Left kidney (tissue), 2 donors: ENCODE data around the gene RRM1. TPM values are rescaled to one million over a fixed set of nuclear protein-coding genes. Genes with fewer than 3 reads are reported as not detected.
"Not testable (repeated sequence)": the region's sequence is repeated elsewhere in the genome, so short reads cannot be mapped to it uniquely, and the experiment has no call there.

Experiments
- DNase-seq: peaks from one replicate; pipeline ENCODE4 v3.0.0-alpha.2; 2013
- polyA plus RNA-seq: library from polyadenylated mRNA; unstranded; fragments of 120-200 nt; gene quantifications from one replicate; pipeline ENCODE4 v1.2.1, GENCODE V29; 2013; ENCODE audit not compliant: insufficient read length

Gene RRM1
- polyA plus RNA-seq, 1 donor = 100 TPM

DNA sequence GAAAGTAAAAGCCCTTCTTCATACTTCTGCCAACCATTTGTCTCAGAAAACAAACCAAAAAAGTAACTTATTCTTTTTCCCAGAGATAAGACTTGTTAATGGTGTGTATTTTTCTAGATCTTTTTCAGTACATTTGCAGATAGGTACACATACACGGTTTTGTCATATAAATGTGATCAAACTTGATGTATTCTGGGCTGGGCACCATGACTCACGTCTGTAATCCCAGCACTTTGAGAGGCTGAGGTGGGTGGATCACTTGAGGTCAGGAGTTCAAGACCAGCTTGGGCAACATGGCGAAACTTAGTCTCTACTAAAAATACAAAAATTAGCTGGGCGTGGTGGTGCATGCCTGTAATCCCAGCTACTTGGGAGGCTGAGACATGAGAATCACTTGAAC lies 35.6 kb downstream of the RRM1 start:
- DNase-seq = not testable (repeated sequence)

DNA sequence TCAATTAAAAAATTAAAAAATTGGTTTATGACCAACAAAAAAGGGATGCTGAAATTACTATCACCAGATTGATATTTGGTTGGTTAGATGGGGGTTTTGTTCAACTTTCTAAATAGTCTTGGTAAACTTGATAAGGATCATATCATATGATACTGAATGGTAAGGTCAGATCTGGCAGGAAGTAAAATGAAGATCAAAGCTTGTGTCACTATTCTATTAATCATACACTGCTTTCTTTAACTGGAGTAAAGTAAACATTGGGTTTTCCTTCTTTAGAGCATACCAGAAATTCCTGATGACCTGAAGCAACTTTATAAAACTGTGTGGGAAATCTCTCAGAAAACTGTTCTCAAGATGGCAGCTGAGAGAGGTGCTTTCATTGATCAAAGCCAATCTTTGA lies 40.2 kb downstream of the RRM1 start:
- no peak for DNase-seq

GRCh38 chr11:4138497-4138896 lies 43.9 kb downstream of the RRM1 start:
- no peak for DNase-seq

GRCh38 chr11:4140067-4140636 lies 45.6 kb downstream of the RRM1 start:
- DNase-seq = no peak

GRCh38 chr11:4146070-4146771 lies 51.6 kb downstream of the RRM1 start:
- DNase-seq = no peak

GRCh38 chr11:4146772-4147098 lies 52.1 kb downstream of the RRM1 start:
- no peak for DNase-seq

DNA sequence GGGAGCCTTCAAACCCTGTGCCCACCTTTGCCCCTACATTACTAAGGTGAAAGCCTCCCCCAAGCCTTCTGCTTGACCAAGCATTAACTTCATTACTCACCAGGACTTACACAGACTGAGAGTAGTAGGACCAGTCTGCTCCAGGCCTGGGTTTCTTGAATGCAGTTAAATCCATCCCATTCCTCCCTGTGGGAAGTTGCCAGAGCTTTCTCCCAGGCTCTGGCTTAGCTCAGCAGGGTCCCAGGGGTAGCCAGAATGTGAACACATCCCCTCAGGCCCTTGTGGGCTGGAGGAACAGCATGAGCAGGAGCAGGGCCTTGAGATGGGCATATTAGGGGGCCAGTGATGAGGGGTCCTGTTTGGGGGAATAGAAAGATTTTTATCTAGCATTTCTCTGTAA lies 59.9 kb downstream of the RRM1 start:
- no peak for DNase-seq

DNA sequence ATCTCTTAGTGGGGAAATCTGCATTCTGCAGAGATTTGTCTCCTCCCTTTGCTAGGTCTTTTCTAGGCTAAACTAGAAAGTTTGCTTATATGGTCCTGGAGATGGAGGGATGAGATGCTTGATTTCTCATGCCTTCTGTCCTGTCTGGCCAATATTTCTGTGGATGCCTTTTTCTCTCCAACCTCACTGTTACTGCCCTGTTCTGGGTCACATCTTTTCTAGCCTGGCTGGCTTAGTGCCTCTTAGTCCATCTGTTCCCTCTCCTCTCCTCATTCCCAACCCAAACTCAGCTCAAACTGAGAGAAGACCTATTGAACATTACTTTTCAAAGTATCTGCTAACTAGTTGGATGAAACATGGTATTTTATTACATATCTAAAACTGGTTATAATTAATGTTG lies 62.0 kb downstream of the RRM1 start:
- no peak for DNase-seq

DNA sequence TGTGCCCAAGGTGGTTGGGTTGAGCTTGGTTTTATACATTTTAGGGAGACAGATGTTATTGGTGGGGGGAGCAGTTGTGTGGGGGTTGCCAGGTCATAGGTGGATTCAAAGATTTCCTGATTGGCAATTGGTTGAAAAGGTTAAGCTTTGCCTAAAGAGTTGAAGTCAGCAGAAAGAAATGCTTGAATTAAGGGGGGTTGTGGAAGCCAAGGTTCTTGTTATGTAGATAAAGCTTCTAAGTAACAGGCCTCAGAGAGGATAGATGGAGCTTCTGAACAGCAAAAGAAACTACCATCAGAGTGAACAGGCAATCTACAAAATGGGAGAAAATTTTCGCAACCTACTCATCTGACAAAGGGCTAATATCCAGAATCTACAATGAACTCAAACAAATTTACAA lies 64.2 kb downstream of the RRM1 start:
- not testable (repeated sequence) for DNase-seq

GRCh38 chr11:4161305-4161704 lies 66.7 kb downstream of the RRM1 start:
- no peak for DNase-seq

GRCh38 chr11:4164884-4165590 lies 70.4 kb downstream of the RRM1 start:
- DNase-seq = no peak

DNA sequence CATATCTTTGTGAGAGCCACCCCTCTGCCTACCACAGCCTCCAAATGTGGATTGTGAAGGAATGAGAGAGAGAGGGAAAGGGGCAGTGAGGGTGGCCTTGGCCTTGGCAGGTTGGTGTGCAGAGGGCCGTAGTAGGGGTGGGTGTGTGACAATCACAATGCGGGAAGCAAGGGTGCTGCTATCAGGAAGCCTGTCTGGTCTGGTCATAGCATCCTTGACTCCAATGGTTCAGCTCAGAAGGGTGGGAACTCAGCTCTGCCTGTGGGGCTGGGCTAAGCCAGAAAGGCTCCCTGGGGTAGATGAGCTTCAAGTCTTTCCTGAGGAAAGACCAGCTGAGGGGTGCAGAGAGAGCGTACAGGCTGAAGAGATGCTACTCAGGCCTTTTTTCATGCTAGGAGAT lies 72.7 kb downstream of the RRM1 start:
- DNase-seq = no peak

- no peak for DNase-seq
These were observed 73.2 kb downstream of the RRM1 start for GRCh38 chr11:4167758-4168157.

DNA sequence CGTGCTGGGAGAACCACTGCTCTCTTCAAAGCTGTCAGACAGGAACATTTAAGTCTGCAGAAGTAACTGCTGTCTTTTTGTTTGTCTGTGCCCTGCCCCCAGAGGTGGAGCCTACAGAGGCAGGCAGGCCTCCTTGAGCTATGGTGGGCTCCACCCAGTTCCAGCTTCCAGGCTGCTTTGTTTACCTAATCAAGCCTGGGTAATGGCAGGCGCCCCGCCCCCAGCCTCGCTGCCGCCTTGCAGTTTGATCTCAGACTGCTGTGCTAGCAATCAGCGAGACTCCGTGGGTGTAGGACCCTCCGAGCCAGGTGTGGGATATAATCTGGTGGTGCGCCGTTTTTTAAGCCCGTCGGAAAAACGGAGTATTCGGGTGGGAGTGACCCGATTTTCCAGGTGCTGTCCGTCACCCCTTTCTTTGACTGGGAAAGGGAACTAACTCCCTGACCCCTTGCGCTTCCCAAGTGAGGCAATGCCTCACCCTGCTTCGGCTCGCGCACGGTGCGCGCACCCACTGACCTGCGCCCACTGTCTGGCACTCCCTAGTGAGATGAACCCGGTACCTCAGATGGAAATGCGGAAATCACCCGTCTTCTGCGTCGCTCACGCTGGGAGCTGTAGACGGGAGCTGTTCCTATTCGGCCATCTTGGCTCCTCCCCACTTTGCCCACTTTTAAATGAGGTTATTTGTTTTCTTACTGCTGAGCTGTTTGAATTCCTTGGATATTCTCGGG lies 81.2 kb downstream of the RRM1 start:
- not testable (repeated sequence) for DNase-seq

GRCh38 chr11:4178813-4179662 lies 84.4 kb downstream of the RRM1 start:
- DNase-seq = no peak

DNA sequence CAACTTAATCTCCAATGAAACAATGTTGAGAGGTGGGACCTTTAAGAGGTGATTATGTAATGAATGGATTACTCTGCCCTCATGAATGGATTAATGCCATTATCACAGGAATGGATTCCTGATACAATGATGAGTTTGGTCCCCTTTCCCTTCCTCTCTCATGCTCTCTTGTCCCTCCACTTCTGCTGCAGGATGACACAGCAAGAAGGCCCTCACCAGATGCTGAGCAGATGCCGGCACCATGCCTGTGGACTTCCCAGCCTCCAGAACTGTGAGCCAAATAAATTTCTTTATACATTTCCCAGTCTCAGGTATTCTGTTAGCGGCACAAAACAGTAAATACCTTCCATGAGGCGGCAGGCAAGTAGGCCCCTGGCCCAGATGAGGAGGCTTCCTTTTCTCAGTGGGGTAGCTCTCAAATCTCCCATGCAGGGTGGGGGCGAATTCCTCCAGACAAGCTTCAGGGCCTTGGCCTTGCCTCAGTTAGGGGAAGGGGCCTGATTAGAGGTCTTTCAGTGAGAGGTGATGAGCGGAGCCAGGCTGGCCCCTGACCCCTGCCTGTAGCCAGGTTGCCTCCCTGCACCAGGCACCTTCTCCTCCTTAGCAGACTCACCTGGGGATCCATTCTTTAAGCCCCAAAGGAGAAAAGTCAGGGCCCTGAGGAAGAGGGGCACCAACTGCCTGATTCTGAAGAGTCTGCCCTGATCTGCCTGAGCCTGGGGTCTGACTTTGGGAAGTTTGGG lies 86.0 kb downstream of the RRM1 start:
- no peak for DNase-seq

GRCh38 chr11:4181782-4182721 lies 87.5 kb downstream of the RRM1 start:
- peak; percentile 26 for DNase-seq

- DNase-seq = no peak
These were observed 88.9 kb downstream of the RRM1 start for GRCh38 chr11:4183410-4184057.

DNA sequence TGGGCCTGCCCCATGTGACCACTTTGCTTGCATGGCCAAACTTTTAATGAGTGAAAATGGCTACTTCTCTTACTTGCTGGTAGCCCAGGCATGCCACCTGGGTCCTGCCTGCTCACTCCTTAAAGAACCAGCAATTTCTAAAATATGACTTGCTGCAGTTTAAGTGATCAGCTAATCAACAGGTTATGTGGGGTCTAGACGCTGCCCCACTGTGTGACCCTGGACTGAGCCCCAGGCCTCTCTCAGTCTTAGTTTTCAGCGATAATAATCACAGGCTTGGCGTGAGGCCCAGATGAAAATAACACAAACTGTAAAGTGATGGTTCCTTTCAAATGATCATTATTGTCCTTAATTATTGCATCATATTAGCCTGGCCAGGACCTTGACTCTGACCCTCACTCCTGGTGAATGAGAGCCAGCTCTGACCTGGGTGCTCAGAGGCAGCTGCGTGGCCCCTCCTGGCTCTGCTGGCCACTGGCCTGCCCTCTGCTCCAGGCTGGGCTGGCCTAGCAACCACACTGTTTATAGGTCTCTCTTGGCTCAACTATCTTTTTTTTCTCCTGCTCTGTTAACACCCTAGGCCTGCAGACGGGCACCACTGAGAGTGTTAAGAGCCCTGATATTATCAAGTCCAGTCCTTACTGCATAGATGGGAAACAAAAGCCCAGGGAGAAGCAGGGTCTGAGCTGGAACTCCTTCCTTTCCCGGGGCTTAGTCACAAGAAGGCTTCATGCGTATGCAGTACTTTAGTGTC lies 89.7 kb downstream of the RRM1 start:
- DNase-seq = no peak
